ENCODE measurements around the gene CDC6. TPM values are rescaled to one million over a fixed set of nuclear protein-coding genes. Genes with fewer than 3 reads are reported as not detected.

CDC6 gene
- polyA plus RNA-seq, 1 donor = 11.8 TPM

- WGBS (ENCODE audit: insufficient coverage, low lambda C conversion rate) = no CpG with 5 or more reads among the region's 9 CpGs
- H3K27me3 ChIP-seq (ENCODE audit: control insufficient read depth, insufficient read depth, low read length) = no peaks in the 10 kb centered on the region
- peak overlapping the region; percentile 96 for H3K27ac ChIP-seq (ENCODE audit: low read length)
- no peak for DNase-seq
- H3K4me3 ChIP-seq (ENCODE audit: low read length) = no peak overlapping the region
- H3K4me1 ChIP-seq (ENCODE audit: control insufficient read depth, insufficient read depth, low read length) = peaks cover 74% of the 10 kb centered on the region
- H3K36me3 ChIP-seq (ENCODE audit: control insufficient read depth, insufficient read depth, low read length) = peaks cover 46% of the 10 kb centered on the region
- no peaks in the 10 kb centered on the region for H3K9me3 ChIP-seq (ENCODE audit: control insufficient read depth, low read depth, low read length)
These were observed 59.8 kb downstream of the CDC6 start for GRCh38 chr17:40347319-40348135.

- Histone ChIP-seq H3K4me1 (ENCODE audit: control insufficient read depth, insufficient read depth, low read length) (peaks cover 80% of the 10 kb centered on the region), H3K36me3 (ENCODE audit: control insufficient read depth, insufficient read depth, low read length) (peaks cover 52% of the 10 kb centered on the region), H3K9me3 (ENCODE audit: control insufficient read depth, low read depth, low read length) (no peaks in the 10 kb centered on the region), H3K27ac (ENCODE audit: low read length) (peak overlapping the region; percentile 5), H3K27me3 (ENCODE audit: control insufficient read depth, insufficient read depth, low read length) (no peaks in the 10 kb centered on the region), H3K4me3 (ENCODE audit: low read length) (no peak overlapping the region)
- no peak for DNase-seq
- no CpG with 5 or more reads among the region's 5 CpGs for WGBS (ENCODE audit: insufficient coverage, low lambda C conversion rate)
These were observed 60.4 kb downstream of the CDC6 start for GRCh38 chr17:40348136-40348504.

DNA sequence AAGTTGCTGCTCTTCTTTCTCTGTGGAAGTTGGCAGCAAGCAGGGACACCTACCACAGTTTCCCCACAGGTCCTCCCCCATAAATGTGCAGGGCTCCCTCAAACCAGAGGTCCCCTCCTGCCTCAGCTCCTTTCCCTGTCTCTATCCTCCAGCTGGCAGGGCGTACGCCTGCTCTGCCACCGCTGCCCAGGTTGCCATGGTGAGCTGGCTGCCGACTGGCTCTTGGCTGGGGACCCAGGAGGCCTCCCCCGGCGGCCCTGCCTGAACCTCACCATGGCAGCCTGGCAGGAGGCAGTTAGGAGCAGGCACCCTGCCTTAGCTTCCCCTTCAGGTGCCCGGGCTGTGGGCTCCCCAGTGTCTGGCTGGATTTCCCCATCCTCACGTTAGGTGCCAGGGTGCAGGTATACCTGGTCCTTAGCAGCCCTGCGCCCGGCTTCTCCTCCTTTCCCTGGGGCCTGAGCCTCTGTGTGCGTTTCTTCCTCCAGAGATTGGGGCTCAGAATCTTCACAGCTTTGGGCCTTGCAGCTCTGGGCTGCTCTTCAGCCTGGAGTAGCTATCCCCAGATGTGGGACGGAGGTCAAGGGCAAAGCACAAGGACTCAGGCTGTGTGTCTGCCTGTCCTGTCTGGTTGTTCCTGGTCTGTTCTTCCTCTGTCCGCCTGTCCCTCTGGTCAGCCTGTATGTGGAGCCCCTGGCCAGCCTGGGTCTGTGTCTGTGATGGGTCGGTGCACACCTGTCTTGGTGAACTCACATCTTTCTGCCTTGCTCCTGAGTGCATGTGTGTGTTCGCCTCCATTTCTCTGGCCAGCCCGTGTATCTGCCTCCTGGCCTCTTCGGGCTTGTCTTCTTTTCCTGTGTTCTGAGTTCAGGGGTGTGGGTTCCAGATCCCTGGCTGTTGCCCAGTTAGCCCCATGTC is 61.1 kb downstream of the CDC6 start:
- Histone ChIP-seq H3K4me3 (ENCODE audit: low read length) (no peak overlapping the region), H3K36me3 (ENCODE audit: control insufficient read depth, insufficient read depth, low read length) (peaks cover 59% of the 10 kb centered on the region), H3K27ac (ENCODE audit: low read length) (peak overlapping the region; percentile 16), H3K9me3 (ENCODE audit: control insufficient read depth, low read depth, low read length) (no peaks in the 10 kb centered on the region), H3K27me3 (ENCODE audit: control insufficient read depth, insufficient read depth, low read length) (no peaks in the 10 kb centered on the region), H3K4me1 (ENCODE audit: control insufficient read depth, insufficient read depth, low read length) (peaks cover 80% of the 10 kb centered on the region)
- no peak for DNase-seq
- WGBS (ENCODE audit: insufficient coverage, low lambda C conversion rate) = no CpG with 5 or more reads among the region's 17 CpGs

GRCh38 chr17:40349477-40349894 is 61.8 kb downstream of the CDC6 start:
- H3K36me3 ChIP-seq (ENCODE audit: control insufficient read depth, insufficient read depth, low read length) = peaks cover 65% of the 10 kb centered on the region
- WGBS (ENCODE audit: insufficient coverage, low lambda C conversion rate) = no CpG with 5 or more reads among the region's 10 CpGs
- DNase-seq = no peak
- no peaks in the 10 kb centered on the region for H3K27me3 ChIP-seq (ENCODE audit: control insufficient read depth, insufficient read depth, low read length)
- H3K27ac ChIP-seq (ENCODE audit: low read length) = peak overlapping the region; percentile 28
- no peak overlapping the region for H3K4me3 ChIP-seq (ENCODE audit: low read length)
- no peaks in the 10 kb centered on the region for H3K9me3 ChIP-seq (ENCODE audit: control insufficient read depth, low read depth, low read length)
- peaks cover 75% of the 10 kb centered on the region for H3K4me1 ChIP-seq (ENCODE audit: control insufficient read depth, insufficient read depth, low read length)

DNA sequence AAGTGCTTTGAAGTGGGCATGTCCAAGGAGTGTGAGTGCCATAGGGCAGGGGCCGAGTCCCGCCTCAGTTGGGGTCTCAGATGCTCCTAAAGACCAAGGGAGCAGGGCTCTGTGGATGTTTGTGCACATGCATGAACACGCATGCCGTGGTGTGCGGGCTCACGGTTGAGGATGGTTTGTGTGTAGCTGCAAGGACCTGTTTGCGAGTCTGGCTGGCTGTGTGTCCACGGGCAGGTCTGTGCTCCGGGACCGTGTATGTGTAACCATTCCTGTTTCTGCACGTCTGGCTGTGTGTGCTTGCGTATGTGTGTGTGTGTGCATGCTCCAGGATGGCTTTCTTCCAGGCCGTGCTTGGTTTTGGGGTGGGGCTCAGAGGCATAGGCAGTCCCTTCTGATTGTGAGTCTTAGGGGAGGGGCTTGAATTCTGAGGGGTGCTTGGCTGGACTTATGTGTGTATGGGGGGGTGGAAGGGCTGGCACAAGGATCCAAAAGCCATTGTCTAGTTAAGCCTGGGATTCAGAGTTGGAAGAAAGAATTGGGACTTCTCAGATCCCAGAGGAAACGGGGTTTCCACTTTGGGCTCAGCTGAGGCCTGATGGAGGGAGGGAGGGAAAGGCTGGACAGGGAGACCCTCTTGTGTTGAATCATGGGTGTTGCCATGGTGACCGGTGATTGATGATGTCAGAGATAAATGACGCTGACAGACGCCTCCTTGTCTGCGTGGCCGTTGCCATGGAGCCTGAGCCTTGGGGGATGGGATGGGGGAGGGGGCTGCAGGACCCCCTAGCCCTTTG is 62.4 kb downstream of the CDC6 start:
- Histone ChIP-seq H3K4me3 (ENCODE audit: low read length) (no peak overlapping the region), H3K36me3 (ENCODE audit: control insufficient read depth, insufficient read depth, low read length) (peaks cover 71% of the 10 kb centered on the region), H3K27ac (ENCODE audit: low read length) (peak overlapping the region; percentile 28), H3K4me1 (ENCODE audit: control insufficient read depth, insufficient read depth, low read length) (peaks cover 72% of the 10 kb centered on the region), H3K27me3 (ENCODE audit: control insufficient read depth, insufficient read depth, low read length) (no peaks in the 10 kb centered on the region), H3K9me3 (ENCODE audit: control insufficient read depth, low read depth, low read length) (no peaks in the 10 kb centered on the region)
- no CpG with 5 or more reads among the region's 19 CpGs for WGBS (ENCODE audit: insufficient coverage, low lambda C conversion rate)
- DNase-seq = peak in 1 of 2 donors; percentile 41

GRCh38 chr17:40350689-40351358 is 63.1 kb downstream of the CDC6 start:
- no peak for DNase-seq
- H3K36me3 ChIP-seq (ENCODE audit: control insufficient read depth, insufficient read depth, low read length) = peaks cover 79% of the 10 kb centered on the region
- H3K4me3 ChIP-seq (ENCODE audit: low read length) = no peak overlapping the region
- peak overlapping the region; percentile 28 for H3K27ac ChIP-seq (ENCODE audit: low read length)
- peaks cover 79% of the 10 kb centered on the region for H3K4me1 ChIP-seq (ENCODE audit: control insufficient read depth, insufficient read depth, low read length)
- no peaks in the 10 kb centered on the region for H3K27me3 ChIP-seq (ENCODE audit: control insufficient read depth, insufficient read depth, low read length)
- H3K9me3 ChIP-seq (ENCODE audit: control insufficient read depth, low read depth, low read length) = no peaks in the 10 kb centered on the region
- WGBS (ENCODE audit: insufficient coverage, low lambda C conversion rate) = 67% methylated on average over 1 of the region's 17 CpGs

GRCh38 chr17:40351359-40352236 is 63.9 kb downstream of the CDC6 start:
- DNase-seq = no peak
- H3K27ac ChIP-seq (ENCODE audit: low read length) = peak overlapping the region; percentile 46
- peaks cover 72% of the 10 kb centered on the region for H3K4me1 ChIP-seq (ENCODE audit: control insufficient read depth, insufficient read depth, low read length)
- no peaks in the 10 kb centered on the region for H3K9me3 ChIP-seq (ENCODE audit: control insufficient read depth, low read depth, low read length)
- H3K36me3 ChIP-seq (ENCODE audit: control insufficient read depth, insufficient read depth, low read length) = peaks cover 86% of the 10 kb centered on the region
- H3K4me3 ChIP-seq (ENCODE audit: low read length) = no peak overlapping the region
- WGBS (ENCODE audit: insufficient coverage, low lambda C conversion rate) = no CpG with 5 or more reads among the region's 27 CpGs
- H3K27me3 ChIP-seq (ENCODE audit: control insufficient read depth, insufficient read depth, low read length) = no peaks in the 10 kb centered on the region

- peaks cover 65% of the 10 kb centered on the region for H3K4me1 ChIP-seq (ENCODE audit: control insufficient read depth, insufficient read depth, low read length)
- DNase-seq = peak in 1 of 2 donors; percentile 67
These were observed 64.6 kb downstream of the CDC6 start for GRCh38 chr17:40352237-40352778.

More at GRCh38 chr17:40352237-40352778, 64.6 kb downstream of the CDC6 start:
- WGBS (ENCODE audit: insufficient coverage, low lambda C conversion rate) = no CpG with 5 or more reads among the region's 7 CpGs
- peak overlapping the region; percentile 46 for H3K27ac ChIP-seq (ENCODE audit: low read length)
- H3K4me3 ChIP-seq (ENCODE audit: low read length) = no peak overlapping the region
- no peaks in the 10 kb centered on the region for H3K27me3 ChIP-seq (ENCODE audit: control insufficient read depth, insufficient read depth, low read length)
- H3K9me3 ChIP-seq (ENCODE audit: control insufficient read depth, low read depth, low read length) = no peaks in the 10 kb centered on the region
- peaks cover 90% of the 10 kb centered on the region for H3K36me3 ChIP-seq (ENCODE audit: control insufficient read depth, insufficient read depth, low read length)

Data from large intestine (tissue), 3 donors.